Activated B cell treated with CpG ODN at 0.5 μM for 24 hours (primary cell): ENCODE measurements around the gene ELSPBP1. TPM values are rescaled to one million over a fixed set of nuclear protein-coding genes. Genes with fewer than 3 reads are reported as not detected.

Experiments used
- ATAC-seq: fragments of 200-7000 bp; cut with Tn5 transposase; one replicate; pipeline ENCODE4 v1.10.0; 2021; ENCODE audit warnings: low read depth, mild to moderate bottlenecking, moderate library complexity
- CTCF ChIA-PET: fragments of 350-600 bp; sonication (Branson Sonifier 250); formaldehyde crosslinking; loops from one replicate; lab custom pipeline; 2021; ENCODE audit warnings: antibody characterized with exemption; lab: Charles Lee
- POLR2A ChIA-PET: fragments of 350-600 bp; sonication (Branson Sonifier 250); formaldehyde crosslinking; loops from one replicate; lab custom pipeline; 2021; ENCODE audit warnings: antibody characterized with exemption; lab: Charles Lee
- DNase-seq: peaks from one replicate; pipeline ENCODE4 v3.0.0; 2022
- H3K27ac Mint-ChIP-seq: one replicate; pipeline ENCODE4 v1.8.0; 2020; ENCODE audit warnings: mixed read lengths
- H3K27me3 Mint-ChIP-seq: one replicate; pipeline ENCODE4 v1.8.0; 2021; ENCODE audit warnings: mixed read lengths
- H3K36me3 Mint-ChIP-seq: one replicate; pipeline ENCODE4 v1.8.0; 2021; ENCODE audit warnings: low read depth, mixed read lengths
- H3K4me1 Mint-ChIP-seq: one replicate; pipeline ENCODE4 v1.8.0; 2021; ENCODE audit warnings: mixed read lengths
- H3K4me3 Mint-ChIP-seq: one replicate; pipeline ENCODE4 v1.8.0; 2020; ENCODE audit warnings: mild to moderate bottlenecking, mixed read lengths
- H3K9me3 Mint-ChIP-seq: one replicate; pipeline ENCODE4 v1.8.0; 2020; ENCODE audit warnings: mixed read lengths
- CTCF ChIP-seq: fragments of 200-600 bp; IDR thresholded peaks from one replicate; pipeline ENCODE4 v1.8.0; 2022; ENCODE audit warnings: antibody characterized with exemption, mild to moderate bottlenecking
- intact Hi-C: fragments of 100-400 bp; cut with micrococcal nuclease; formaldehyde crosslinking; loops from one replicate; pipeline ENCODE4 v1.15.1; 2024
- total RNA-seq: library from RNA; stranded (reverse); gene quantifications from 2 replicates; pipeline ENCODE4 v1.2.3, GENCODE V29; 2022

The ELSPBP1 gene
- total RNA-seq, 1 donor from 2014 or later: not detected

- DNase-seq: no peak
- intact Hi-C loops: no loop called here
- Mint-ChIP-seq H3K9me3 (peaks cover 4% of the 10 kb centered on the region), H3K4me3 (no peak overlapping the region), H3K36me3 (no peaks in the 10 kb centered on the region), H3K4me1 (no peaks in the 10 kb centered on the region), H3K27ac (no peak overlapping the region), H3K27me3 (peaks cover 15% of the 10 kb centered on the region)
- POLR2A ChIA-PET: no interaction called here
- CTCF ChIA-PET: interaction anchor here (0.6 kb wide), 1 partner anchor 43 kb away, joined by 3 read pairs; no protein-coding TSS in a partner anchor
- ATAC-seq: no peak
- TF ChIP-seq CTCF: no peak
These were observed 12.3 kb downstream of the ELSPBP1 start for GRCh38 chr19:48006762-48007161.

GRCh38 chr19:48010932-48011758 lies 16.7 kb downstream of the ELSPBP1 start:
- no peak for ATAC-seq
- POLR2A ChIA-PET: no interaction called here
- peaks cover 2% of the 10 kb centered on the region for H3K27me3 Mint-ChIP-seq

GRCh38 chr19:48020686-48021085 lies 26.3 kb downstream of the ELSPBP1 start:
- intact Hi-C loops: no loop called here
- Mint-ChIP-seq H3K4me1 (no peaks in the 10 kb centered on the region), H3K27me3 (peaks cover 17% of the 10 kb centered on the region), H3K36me3 (no peaks in the 10 kb centered on the region), H3K27ac (no peak overlapping the region), H3K9me3 (no peaks in the 10 kb centered on the region), H3K4me3 (no peak overlapping the region)
- ATAC-seq: no peak
- ChIA-PET CTCF (no interaction called here), POLR2A (no interaction called here)
- no peak for TF ChIP-seq CTCF
- DNase-seq: no peak

More at GRCh38 chr19:48010932-48011758, 16.7 kb downstream of the ELSPBP1 start:
- Mint-ChIP-seq H3K9me3 (peaks cover 4% of the 10 kb centered on the region), H3K4me1 (no peaks in the 10 kb centered on the region), H3K27ac (no peak overlapping the region), H3K36me3 (no peaks in the 10 kb centered on the region), H3K4me3 (no peak overlapping the region)
- CTCF ChIA-PET: no interaction called here
- DNase-seq: no peak
- no peak for TF ChIP-seq CTCF
- intact Hi-C loops: no loop called here

GRCh38 chr19:48023011-48023410 lies 28.6 kb downstream of the ELSPBP1 start:
- no peak for ATAC-seq
- Mint-ChIP-seq H3K4me3 (no peak overlapping the region), H3K4me1 (no peaks in the 10 kb centered on the region), H3K27me3 (peaks cover 20% of the 10 kb centered on the region), H3K27ac (no peak overlapping the region), H3K9me3 (no peaks in the 10 kb centered on the region), H3K36me3 (no peaks in the 10 kb centered on the region)
- no peak for TF ChIP-seq CTCF
- DNase-seq: no peak
- CTCF ChIA-PET: interaction anchor here (0.6 kb wide), 1 partner anchor 718 kb away, joined by 3 read pairs; no protein-coding TSS in a partner anchor
- intact Hi-C loops: no loop called here
- POLR2A ChIA-PET: no interaction called here

GRCh38 chr19:48023518-48023917 lies 29.1 kb downstream of the ELSPBP1 start:
- no peaks in the 10 kb centered on the region for H3K36me3 Mint-ChIP-seq
- DNase-seq: no peak

More at GRCh38 chr19:48023518-48023917, 29.1 kb downstream of the ELSPBP1 start:
- Mint-ChIP-seq H3K27me3 (peaks cover 21% of the 10 kb centered on the region), H3K4me1 (no peaks in the 10 kb centered on the region), H3K27ac (no peak overlapping the region), H3K9me3 (no peaks in the 10 kb centered on the region), H3K4me3 (no peak overlapping the region)
- ChIA-PET CTCF (no interaction called here), POLR2A (no interaction called here)
- no peak for ATAC-seq
- no peak for TF ChIP-seq CTCF
- intact Hi-C loops: no loop called here
